NT2/D1 (cell line): Measurements from ENCODE around the gene ENTPD7.

Experiments used
- SUZ12 ChIP-seq: IDR thresholded peaks from 2 replicates; pipeline ENCODE4 v1.6.1; 2011; ENCODE audit not compliant: insufficient read length, insufficient read depth; ENCODE audit errors: extremely low read depth
- YY1 ChIP-seq: IDR thresholded peaks from 2 replicates; pipeline ENCODE4 v1.6.1; 2011; ENCODE audit not compliant: insufficient read length, insufficient read depth
- ZNF274 ChIP-seq: IDR thresholded peaks from 2 replicates; pipeline ENCODE4 v1.6.1; 2011; ENCODE audit warnings: mild to moderate bottlenecking, low read depth, low read length

GRCh38 chr10:99682032-99682431 lies 22.7 kb downstream of the ENTPD7 start:
- TF ChIP-seq SUZ12 (no peak), ZNF274 (no peak), YY1 (no peak)
